HG03460 (cell line): ENCODE measurements around the gene REG1B.
"Not testable (repeated sequence)": the region's sequence is repeated elsewhere in the genome, so short reads cannot be mapped to it uniquely, and the experiment has no call there.

Source experiments
- ATAC-seq: cut with Tn5 transposase; IDR thresholded peaks from one replicate; pipeline ENCODE4 v1.9.1; 2021; ENCODE audit not compliant: unreplicated experiment

Gene REG1B

DNA sequence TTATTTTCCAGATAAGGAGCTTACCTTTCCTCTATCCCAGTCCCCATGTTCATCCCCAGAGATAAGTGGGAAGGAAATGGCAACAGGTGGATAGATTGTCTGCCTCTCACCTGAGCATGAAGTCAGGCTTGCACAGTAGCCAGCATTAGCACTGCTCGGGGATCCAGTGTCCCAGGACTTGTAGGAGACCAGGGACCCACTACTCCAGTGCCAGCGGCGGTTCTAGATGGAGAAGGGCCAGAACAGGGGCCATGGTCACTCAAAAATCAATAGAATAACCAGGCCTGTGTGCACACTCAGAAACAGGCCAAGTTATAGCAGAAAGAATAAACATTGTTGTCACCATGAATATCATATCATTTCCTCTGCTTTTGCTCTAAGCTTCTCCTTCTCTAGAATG lies 2.4 kb downstream of the REG1B start:
- ATAC-seq: no peak

GRCh38 chr2:79084495-79085135 lies 3.2 kb downstream of the REG1B start:
- no peak for ATAC-seq

GRCh38 chr2:79083597-79084251 lies 4.1 kb downstream of the REG1B start:
- no peak for ATAC-seq

GRCh38 chr2:79082987-79083386 lies 4.8 kb downstream of the REG1B start:
- ATAC-seq: no peak

DNA sequence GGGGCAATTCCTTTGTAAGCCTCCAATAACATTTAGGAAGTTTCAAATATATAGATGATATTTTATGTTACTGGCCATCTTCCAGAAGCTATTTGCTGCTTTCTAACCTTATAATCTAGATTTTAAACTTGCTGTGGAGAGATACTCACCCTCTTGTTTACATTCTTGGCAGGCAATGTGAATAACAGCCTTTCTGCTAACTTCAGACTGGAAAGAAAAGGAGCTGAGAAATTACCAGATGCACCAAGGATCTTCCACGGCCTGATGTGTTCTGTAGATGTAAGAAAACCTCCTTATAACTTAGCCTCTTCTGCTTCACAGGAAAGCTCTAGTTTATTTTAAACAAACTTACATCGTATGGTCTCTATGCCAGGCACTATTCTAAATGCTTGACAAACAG lies 16.7 kb downstream of the REG1B start:
- no peak for ATAC-seq

- ATAC-seq: no peak
Measured at GRCh38 chr2:79065201-79065600, 22.6 kb downstream of the REG1B start.

GRCh38 chr2:79054769-79055168 lies 33.0 kb downstream of the REG1B start:
- ATAC-seq: not testable (repeated sequence)

- not testable (repeated sequence) for ATAC-seq
Measured at GRCh38 chr2:79053486-79053885, 34.3 kb downstream of the REG1B start.

- ATAC-seq: no peak
Measured at GRCh38 chr2:79041032-79041448, 46.8 kb downstream of the REG1B start.

- ATAC-seq: no peak
Measured at GRCh38 chr2:79039944-79040343, 47.8 kb downstream of the REG1B start.
